Umbilical cord (tissue), 2 donors: ENCODE measurements around the gene MOB3B. TPM values are rescaled to one million over a fixed set of nuclear protein-coding genes. Genes with fewer than 3 reads are reported as not detected.

Source experiments
- DNase-seq: peaks from one replicate; pipeline ENCODE4 v3.0.0-alpha.2; 2015; ENCODE audit warnings: low spot score
- total RNA-seq: library from RNA; depleted of rRNA; stranded (reverse); fragments of >200 nt; gene quantifications from one replicate; pipeline ENCODE4 v1.2.3, GENCODE V29; 2014; ENCODE audit warnings: low replicate concordance; ENCODE audit not compliant: insufficient read depth

Gene MOB3B
- total RNA-seq, 1 donor from 2014 or later = 5.8 TPM

GRCh38 chr9:27541740-27542139 lies 12.1 kb upstream of the MOB3B start:
- no peak for DNase-seq

DNA sequence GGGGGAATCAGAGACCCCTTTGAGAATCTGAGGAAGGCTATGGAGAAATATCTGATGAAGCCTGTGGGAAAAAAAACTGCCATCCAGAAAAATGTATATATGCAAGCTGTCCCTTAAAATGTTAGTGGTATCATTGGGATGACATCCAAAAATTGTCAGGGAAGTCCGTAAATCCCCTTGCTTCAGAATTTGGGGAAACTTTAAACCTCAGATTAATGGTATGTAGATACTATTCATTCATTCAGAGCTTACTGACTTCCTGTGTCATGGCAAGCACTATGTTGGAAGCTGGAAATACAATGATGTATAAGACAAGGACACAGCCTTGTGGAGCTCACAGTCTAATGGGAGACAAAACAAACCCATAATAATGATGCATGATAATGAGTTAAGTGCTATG lies 10.9 kb upstream of the MOB3B start:
- no peak for DNase-seq

- no peak for DNase-seq
Observed at GRCh38 chr9:27539479-27540441, 10.1 kb upstream of the MOB3B start.

- no peak for DNase-seq
Observed at GRCh38 chr9:27538647-27539046, 9.0 kb upstream of the MOB3B start.

- no peak for DNase-seq
Observed at GRCh38 chr9:27537756-27538155, 8.1 kb upstream of the MOB3B start.

DNA sequence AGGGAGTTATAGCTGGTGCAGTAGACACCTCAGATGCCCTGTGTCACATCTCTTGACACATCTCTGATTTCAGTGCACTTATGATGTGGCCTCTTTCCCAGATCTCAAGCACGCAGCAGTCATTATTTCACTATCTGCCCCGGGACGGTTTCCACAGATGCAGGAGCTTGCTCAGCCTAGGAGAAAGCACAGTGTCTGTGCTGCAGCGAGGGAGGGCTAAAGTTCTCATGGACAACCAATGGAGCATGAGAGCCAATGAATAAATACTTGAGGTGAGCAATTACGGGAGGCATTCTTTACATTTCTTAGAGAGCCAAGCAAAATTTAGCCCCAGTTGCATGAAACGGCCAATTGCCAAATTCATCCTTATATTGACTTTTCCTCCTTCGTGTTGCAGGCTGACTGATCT lies 7.4 kb upstream of the MOB3B start:
- DNase-seq = no peak

- DNase-seq = no peak
Observed at GRCh38 chr9:27536168-27536567, 6.6 kb upstream of the MOB3B start.

DNA sequence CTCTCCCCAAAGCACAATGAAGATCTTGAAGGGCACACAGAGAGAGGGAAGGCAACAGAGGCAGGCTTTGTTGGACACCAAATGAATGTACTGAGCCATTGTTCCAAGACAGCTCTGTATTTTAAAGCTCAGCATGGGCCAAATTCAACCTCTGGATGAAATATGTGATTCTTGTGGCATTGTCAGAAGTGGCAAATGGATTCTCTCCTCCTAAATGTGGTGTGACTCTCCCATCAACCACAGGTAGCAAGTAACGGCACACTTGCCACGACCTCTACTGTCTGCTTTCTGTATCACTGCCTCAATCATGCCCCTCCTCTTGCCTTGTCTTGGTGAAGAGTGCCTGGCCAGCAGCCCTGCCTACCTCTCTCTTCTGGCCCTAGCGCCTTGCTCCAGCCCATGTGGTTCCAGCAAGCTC lies 6.1 kb upstream of the MOB3B start:
- DNase-seq = no peak

- DNase-seq = no peak
Observed at GRCh38 chr9:27534658-27535209, 5.1 kb upstream of the MOB3B start.

DNA sequence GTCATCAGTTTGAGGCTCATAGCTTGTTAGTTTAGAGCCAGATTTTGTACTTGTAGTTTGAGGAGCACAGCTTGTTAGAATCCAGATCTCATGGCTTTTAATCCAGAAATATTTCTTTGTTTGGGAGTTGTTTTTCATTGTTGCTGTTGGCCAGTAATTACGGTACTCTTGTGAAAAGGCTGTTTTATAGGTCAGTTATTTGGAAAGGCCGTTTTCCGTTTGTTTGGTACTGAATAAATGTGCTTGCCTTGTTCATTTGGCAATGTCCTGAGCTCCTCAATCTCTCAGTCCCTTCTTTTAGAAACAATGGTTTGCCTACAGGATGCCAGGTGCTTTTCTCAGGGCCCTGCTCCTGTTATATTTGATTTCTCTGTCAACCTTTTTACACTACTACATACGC lies 4.5 kb upstream of the MOB3B start:
- no peak for DNase-seq

GRCh38 chr9:27533311-27533710 lies 3.7 kb upstream of the MOB3B start:
- no peak for DNase-seq

- no peak for DNase-seq
Observed at GRCh38 chr9:27532046-27532445, 2.4 kb upstream of the MOB3B start.

- no peak for DNase-seq
Observed at GRCh38 chr9:27530915-27531755, 1.5 kb upstream of the MOB3B start.

DNA sequence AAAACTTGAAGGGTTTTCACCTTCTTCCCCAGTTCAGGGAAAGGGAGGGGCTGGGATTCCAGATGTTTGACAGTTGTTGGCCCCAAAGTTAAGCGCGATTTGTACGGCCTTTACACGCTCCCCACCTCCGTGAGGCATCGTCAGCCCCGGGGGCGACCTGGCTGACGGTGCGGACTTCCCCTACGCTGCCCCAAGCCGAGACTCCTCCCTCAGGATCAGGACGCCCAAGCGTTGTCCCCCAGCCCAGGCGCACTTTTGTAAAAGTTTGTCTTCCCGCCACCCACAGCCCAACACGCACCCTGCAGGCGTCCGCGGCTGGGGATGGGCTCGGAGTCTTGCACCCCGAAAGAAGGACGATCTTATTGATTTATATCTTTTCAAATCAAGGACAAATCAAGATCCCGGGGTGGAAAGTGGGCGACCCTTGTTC lies 713 bp downstream of the MOB3B start:
- peak; percentile 54 for DNase-seq

DNA sequence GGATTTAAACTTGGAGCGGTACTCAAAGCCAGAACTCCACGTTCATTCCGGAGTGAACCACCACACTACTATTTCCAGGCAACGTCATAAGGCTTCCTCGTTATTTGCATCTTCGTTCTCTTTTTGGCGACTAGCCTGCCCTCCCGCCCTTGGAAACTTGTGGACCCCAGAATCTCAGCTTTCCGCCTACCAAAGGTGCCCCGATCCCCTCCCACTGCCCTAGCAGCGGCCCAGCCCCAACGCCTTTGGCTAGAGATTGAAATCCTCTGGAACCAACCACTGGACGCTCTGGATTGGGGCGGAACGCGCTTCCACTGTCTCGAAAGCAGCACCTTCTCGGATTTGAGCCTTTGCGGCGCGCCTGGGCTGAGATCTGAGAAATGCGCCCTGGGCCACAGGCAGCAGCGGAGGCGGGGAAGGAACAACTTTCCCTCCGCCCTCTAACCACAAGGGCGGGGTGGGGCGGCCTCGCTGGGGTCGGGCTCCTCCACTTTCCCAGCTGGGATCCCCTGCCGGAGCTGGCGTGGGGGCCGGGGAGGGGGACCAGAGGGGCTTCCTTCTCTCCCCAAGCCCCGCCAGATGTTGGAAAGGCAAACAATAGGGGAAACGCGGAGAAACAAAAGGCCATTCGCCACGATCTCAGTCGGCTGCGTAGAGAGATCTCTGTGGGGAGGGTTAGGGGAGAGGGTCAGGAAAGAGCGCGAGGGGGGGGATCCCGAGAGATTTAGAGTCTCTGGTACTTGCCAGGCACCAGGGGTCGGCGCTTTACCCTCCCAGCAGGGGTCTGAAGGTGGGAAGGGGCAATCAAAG lies 1.3 kb downstream of the MOB3B start:
- peak; percentile 85 for DNase-seq

GRCh38 chr9:27527702-27528075 lies 1.9 kb downstream of the MOB3B start:
- no peak for DNase-seq

DNA sequence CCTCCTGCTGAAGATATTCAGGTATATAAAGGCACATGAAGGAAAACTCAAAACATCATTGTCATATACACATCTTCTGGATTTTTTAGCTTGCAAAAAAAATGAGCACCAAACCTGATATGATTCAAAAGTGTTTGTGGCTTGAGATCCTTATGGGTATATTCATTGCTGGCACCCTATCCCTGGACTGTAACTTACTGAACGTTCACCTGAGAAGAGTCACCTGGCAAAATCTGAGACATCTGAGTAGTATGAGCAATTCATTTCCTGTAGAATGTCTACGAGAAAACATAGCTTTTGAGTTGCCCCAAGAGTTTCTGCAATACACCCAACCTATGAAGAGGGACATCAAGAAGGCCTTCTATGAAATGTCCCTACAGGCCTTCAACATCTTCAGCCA lies 5.4 kb downstream of the MOB3B start, which contains the start of gene IFNK:
Gene IFNK (plus strand): TSS at position 55 of the 400 bp plus-strand sequence. CDS start 47 bp downstream, at position 102.
- DNase-seq = no peak

- DNase-seq = no peak
Observed at GRCh38 chr9:27523141-27523540, 6.5 kb downstream of the MOB3B start.

- no peak for DNase-seq
Observed at GRCh38 chr9:27520986-27521385, 8.6 kb downstream of the MOB3B start.

DNA sequence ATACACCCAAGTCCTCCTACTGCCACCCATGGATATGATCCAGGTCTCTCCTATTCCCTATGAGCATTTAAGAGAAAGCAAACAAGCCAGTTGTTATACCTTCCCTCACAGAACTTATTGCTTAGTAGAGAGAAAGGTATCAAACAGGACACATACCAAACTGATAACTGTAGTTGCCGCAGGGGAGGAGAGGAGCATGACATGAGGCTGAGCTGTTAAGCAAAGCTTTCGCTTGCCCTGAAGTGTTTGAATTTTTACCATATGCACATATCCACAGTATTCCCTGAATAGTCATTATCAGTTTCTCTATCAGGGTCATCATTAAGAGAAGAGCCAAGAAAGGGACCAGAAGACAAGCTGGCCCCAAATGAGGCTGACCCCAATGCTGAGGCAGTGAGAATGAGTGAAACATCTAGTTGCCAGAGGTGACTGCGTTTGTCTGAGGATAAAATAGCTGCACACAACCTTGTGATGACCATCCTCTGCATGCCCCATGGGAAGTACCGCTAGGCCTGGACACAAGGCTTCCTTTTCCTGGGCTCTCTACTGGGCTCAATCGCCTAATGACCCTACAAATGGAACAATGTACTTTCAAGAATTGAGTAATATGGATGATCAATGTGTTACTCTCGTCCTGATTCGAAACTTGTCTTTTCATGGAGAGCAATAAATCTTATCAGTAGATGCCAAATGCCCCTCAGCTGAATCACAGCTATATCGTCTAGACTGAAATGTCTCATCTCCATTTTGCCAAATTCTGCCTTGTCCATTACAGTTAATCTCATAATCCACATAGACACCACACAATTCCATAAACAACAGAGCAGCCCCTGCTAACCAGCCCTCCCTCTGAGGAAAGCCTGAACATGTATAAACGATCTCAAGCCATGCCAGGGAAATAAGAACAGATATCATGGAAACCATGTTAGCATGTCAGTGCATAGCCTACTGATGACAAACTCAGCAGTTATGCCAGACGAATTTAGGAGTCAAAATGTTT lies 9.8 kb downstream of the MOB3B start:
- peak; percentile 35 for DNase-seq
